ENCODE measurements around the gene MARK2. TPM values are rescaled to one million over a fixed set of nuclear protein-coding genes. Genes with fewer than 3 reads are reported as not detected.

MARK2 gene
- 20.7 TPM for total RNA-seq (2013)
- polyA plus RNA-seq, result 10 to 100 TPM; 32.4 to 55.7 (median 33.3) TPM
- polyA minus RNA-seq, result 24.7 and 36.3 TPM in 2 replicates
- 37.5 to 115 (median 46.2) reads per million in 11 experiments for total RNA-seq

DNA sequence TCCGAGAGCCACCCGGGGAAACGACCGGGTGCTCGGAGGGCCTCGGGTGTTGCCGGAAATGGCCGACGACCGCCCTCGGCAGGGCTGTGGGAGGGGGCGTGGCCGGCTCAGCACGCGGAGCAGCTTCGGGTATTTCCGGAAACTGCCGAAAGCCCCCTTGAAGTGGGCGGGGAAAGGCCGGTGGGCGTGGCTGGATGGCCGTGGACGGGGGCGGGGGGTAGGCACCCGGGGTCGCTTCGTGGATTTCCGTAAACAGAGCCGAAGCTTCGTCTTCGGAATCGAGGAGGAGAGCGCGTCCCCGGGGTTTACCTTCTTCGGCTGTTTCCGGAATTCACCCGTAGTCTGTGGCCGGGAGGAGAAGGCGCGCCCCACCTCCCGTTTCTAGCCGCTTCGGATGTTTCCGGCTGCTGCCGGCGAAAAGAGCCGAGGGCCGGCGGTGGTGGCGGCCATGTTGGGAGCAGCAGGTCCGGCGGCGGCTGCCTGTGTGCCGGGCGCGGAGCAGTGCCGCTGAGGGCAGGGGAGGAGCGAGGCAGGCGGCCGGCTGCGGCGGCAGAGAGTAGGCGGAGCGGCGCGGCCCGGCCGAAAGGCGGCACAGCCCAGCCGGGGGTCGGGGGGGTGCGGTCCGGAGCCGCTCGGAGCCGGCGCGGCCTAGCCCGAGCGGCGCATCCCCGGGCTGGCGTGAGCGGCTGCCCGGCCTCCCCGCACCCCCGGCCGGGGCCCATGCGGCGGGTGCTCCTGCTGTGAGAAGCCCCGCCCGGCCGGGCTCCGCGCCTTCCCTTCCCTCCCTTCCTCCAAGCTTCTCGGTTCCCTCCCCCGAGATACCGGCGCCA lies at the start of gene MARK2:
TSS of gene MARK2 (plus strand) at position 433 of the 830 bp plus-strand sequence. CDS start at position 830, 397 bp downstream.
- H3K27me3 ChIP-seq (ENCODE audit: control insufficient read depth in 2 of 2, insufficient read depth in 2 of 2, low read length in 2 of 2), result no peaks in the 10 kb centered on the region
- peak; percentile 94 to 98 (median 97) for DNase-seq
- H3K4me2 ChIP-seq (replicated peaks; ENCODE audit: extremely low read depth, low read length, poor library complexity, severe bottlenecking), result peak within 1 kb of the TSS; percentile 85
- H3K9me3 Mint-ChIP-seq, result peaks cover 0 to 2% (median 0%) of the 10 kb centered on the region in 7 donors
- peaks cover 27 to 41% of the 10 kb centered on the region in 2 donors for H3K36me3 Mint-ChIP-seq
- H3K4me1 ChIP-seq (ENCODE audit: control insufficient read depth in 1 of 2, insufficient read depth in 2 of 2, low read length in 2 of 2), result peaks cover 48 to 59% of the 10 kb centered on the region in 2 donors
- peaks cover 0 to 2% (median 0%) of the 10 kb centered on the region in 3 donors for H3K27me3 Mint-ChIP-seq (ENCODE audit: low read depth in 3 of 3)
- H3K27ac ChIP-seq (ENCODE audit: low read depth in 1 of 2, low read length in 2 of 2), result peak within 1 kb of the TSS; percentile 87 to 97
- peaks cover 12 to 24% of the 10 kb centered on the region in 2 donors for H3K36me3 ChIP-seq (replicated peaks in 1 of 2; ENCODE audit: control insufficient read depth in 1 of 2, insufficient read depth in 2 of 2, low read length in 2 of 2)
- H3K4me1 Mint-ChIP-seq, result peaks cover 55% of the 10 kb centered on the region
- peak within 1 kb of the TSS; percentile 98 for H3K9ac ChIP-seq (ENCODE audit: insufficient read depth, low read length, poor library complexity, severe bottlenecking)
- TF ChIP-seq, protein P1, sequence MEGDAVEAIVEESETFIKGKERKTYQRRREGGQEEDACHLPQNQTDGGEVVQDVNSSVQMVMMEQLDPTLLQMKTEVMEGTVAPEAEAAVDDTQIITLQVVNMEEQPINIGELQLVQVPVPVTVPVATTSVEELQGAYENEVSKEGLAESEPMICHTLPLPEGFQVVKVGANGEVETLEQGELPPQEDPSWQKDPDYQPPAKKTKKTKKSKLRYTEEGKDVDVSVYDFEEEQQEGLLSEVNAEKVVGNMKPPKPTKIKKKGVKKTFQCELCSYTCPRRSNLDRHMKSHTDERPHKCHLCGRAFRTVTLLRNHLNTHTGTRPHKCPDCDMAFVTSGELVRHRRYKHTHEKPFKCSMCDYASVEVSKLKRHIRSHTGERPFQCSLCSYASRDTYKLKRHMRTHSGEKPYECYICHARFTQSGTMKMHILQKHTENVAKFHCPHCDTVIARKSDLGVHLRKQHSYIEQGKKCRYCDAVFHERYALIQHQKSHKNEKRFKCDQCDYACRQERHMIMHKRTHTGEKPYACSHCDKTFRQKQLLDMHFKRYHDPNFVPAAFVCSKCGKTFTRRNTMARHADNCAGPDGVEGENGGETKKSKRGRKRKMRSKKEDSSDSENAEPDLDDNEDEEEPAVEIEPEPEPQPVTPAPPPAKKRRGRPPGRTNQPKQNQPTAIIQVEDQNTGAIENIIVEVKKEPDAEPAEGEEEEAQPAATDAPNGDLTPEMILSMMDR (IDR thresholded peaks at IDR 0.05), result no peak
- H3K79me2 ChIP-seq (ENCODE audit: insufficient read depth, low read length), result peaks cover 50% of the 10 kb centered on the region
- H3K27ac Mint-ChIP-seq, result peak within 1 kb of the TSS; percentile 92 to 98 (median 97)
- H3K9me3 ChIP-seq (replicated peaks in 1 of 2; ENCODE audit: control insufficient read depth in 1 of 2, insufficient read depth in 1 of 2, low read length in 2 of 2), result no peaks in the 10 kb centered on the region
- intact Hi-C loops (cut with micrococcal nuclease), result loop anchor here (2.0 to 5.0 kb wide), 4 partner anchors 33 to 103 kb away; no protein-coding TSS in a partner anchor
- peak within 1 kb of the TSS; percentile 99 to 100 for H3K4me3 Mint-ChIP-seq
- H3K4me3 ChIP-seq (replicated peaks in 1 of 3; ENCODE audit: low read depth in 2 of 3, low read length in 3 of 3), result peak within 1 kb of the TSS; percentile 60 to 99 (median 99)
- peak within 1 kb of the TSS; percentile 75 for H2AFZ ChIP-seq (ENCODE audit: insufficient read depth, low read depth, low read length, poor library complexity, severe bottlenecking)
- WGBS (ENCODE audit: insufficient coverage), result under 1% methylated on average over 100 of the region's 100 CpGs
- peaks cover 82% of the 10 kb centered on the region for H4K20me1 ChIP-seq (ENCODE audit: insufficient read depth, low read length)

DNA sequence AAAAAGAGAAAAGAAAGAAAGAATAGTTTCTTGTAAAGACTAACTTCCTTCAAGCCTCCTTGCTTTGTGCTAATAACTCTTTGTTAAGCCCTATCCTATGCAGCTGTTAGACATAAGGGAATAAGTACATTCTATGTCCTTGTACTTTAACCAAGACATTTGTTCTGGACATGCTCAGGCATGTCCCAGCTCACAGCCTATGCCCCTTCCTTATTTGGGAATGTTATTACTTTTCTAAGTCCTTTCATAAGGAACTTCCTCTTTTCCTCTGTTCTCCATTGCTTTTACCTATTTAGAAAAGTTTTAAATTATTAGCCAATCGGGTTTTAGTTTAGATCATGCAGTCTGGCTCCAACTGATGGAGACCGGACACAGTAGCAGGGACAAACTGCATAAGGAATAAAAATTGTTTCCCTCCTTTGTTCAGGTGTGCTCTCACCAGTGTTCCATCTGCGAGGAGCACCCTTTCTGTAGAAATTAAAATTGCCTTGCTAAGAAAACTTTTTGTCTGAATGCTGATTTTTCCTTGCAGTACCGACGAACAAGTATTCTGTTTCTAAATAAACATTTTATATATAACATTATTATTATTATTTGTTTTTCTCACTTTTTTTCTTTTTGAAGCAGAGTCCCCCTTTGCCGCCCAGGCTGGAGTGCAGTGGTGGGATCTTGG lies 47.3 kb upstream of the MARK2 start:
- Histone ChIP-seq H3K4me3 (replicated peaks in 1 of 3; ENCODE audit: low read depth in 2 of 3, low read length in 3 of 3) (no peak overlapping the region), H3K27me3 (ENCODE audit: control insufficient read depth in 2 of 2, insufficient read depth in 2 of 2, low read length in 2 of 2) (no peaks in the 10 kb centered on the region), H3K9me3 (replicated peaks in 1 of 2; ENCODE audit: control insufficient read depth in 1 of 2, insufficient read depth in 1 of 2, low read length in 2 of 2) (peaks cover 17 to 26% of the 10 kb centered on the region in 2 donors), H3K27ac (ENCODE audit: low read depth in 1 of 2, low read length in 2 of 2) (no peak overlapping the region), H3K4me1 (ENCODE audit: control insufficient read depth in 1 of 2, insufficient read depth in 2 of 2, low read length in 2 of 2) (no peaks in the 10 kb centered on the region), H4K20me1 (ENCODE audit: insufficient read depth, low read length) (no peaks in the 10 kb centered on the region), H3K4me2 (replicated peaks; ENCODE audit: extremely low read depth, low read length, poor library complexity, severe bottlenecking) (no peak overlapping the region), H3K79me2 (ENCODE audit: insufficient read depth, low read length) (no peaks in the 10 kb centered on the region), H2AFZ (ENCODE audit: insufficient read depth, low read depth, low read length, poor library complexity, severe bottlenecking) (no peak overlapping the region), H3K36me3 (replicated peaks in 1 of 2; ENCODE audit: control insufficient read depth in 1 of 2, insufficient read depth in 2 of 2, low read length in 2 of 2) (no peaks in the 10 kb centered on the region), H3K9ac (ENCODE audit: insufficient read depth, low read length, poor library complexity, severe bottlenecking) (no peak overlapping the region)
- Mint-ChIP-seq H3K4me3 (no peak overlapping the region), H3K9me3 (peaks cover 18 to 41% (median 31%) of the 10 kb centered on the region in 7 donors), H3K4me1 (peaks cover 9% of the 10 kb centered on the region), H3K27ac (no peak overlapping the region), H3K36me3 (no peaks in the 10 kb centered on the region), H3K27me3 (ENCODE audit: low read depth in 3 of 3) (peaks cover 4 to 6% (median 4%) of the 10 kb centered on the region in 3 donors)
- 100% methylated on average over 1 of the region's 6 CpGs for WGBS (ENCODE audit: insufficient coverage)
- intact Hi-C loops (cut with micrococcal nuclease), result no loop called here
- DNase-seq, result no peak
- TF ChIP-seq, protein P1 (IDR thresholded peaks at IDR 0.05), result no peak

Data from CD14-positive monocyte (primary cell).